Right renal cortex interstitium (tissue), 3 donors: ENCODE data around the gene LRRC3B. TPM values are rescaled to one million over a fixed set of nuclear protein-coding genes. Genes with fewer than 3 reads are reported as not detected.

Experiments used
- DNase-seq, 3 donors: peaks; one replicate each; pipeline ENCODE4 v3.0.0-alpha.2; 2013; ENCODE audit warnings: low read depth in 3 of 3, low spot score in 2 of 3
- polyA plus RNA-seq, 3 donors: library from polyadenylated mRNA; unstranded; fragments of 120-200 nt; gene quantifications; one replicate each; pipeline ENCODE4 v1.2.1, GENCODE V29; 2013; ENCODE audit not compliant: insufficient read length in 3 of 3

The LRRC3B gene
- polyA plus RNA-seq, 3 donors = 1.6 to 2.2 (median 2.1) TPM

GRCh38 chr3:26630669-26631389, 8.3 kb downstream of the LRRC3B start:
- DNase-seq = no peak

- DNase-seq = no peak
These were observed 8.8 kb downstream of the LRRC3B start for GRCh38 chr3:26631390-26631738.

- no peak for DNase-seq
These were observed 12.0 kb downstream of the LRRC3B start for GRCh38 chr3:26634601-26635000.

- no peak for DNase-seq
These were observed 13.6 kb downstream of the LRRC3B start for GRCh38 chr3:26636096-26636727.

- no peak for DNase-seq
These were observed 15.1 kb downstream of the LRRC3B start for GRCh38 chr3:26637698-26638097.

- no peak for DNase-seq
These were observed 15.5 kb downstream of the LRRC3B start for GRCh38 chr3:26638113-26638512.

GRCh38 chr3:26639339-26639738, 16.8 kb downstream of the LRRC3B start:
- DNase-seq = no peak

GRCh38 chr3:26647078-26647477, 24.5 kb downstream of the LRRC3B start:
- no peak for DNase-seq

- no peak for DNase-seq
These were observed 25.9 kb downstream of the LRRC3B start for GRCh38 chr3:26648461-26648860.

GRCh38 chr3:26652164-26652563, 29.6 kb downstream of the LRRC3B start:
- no peak for DNase-seq

- DNase-seq = no peak
These were observed 31.3 kb downstream of the LRRC3B start for GRCh38 chr3:26653811-26654425.

- no peak for DNase-seq
These were observed 32.7 kb downstream of the LRRC3B start for GRCh38 chr3:26655231-26655630.

GRCh38 chr3:26657348-26657976, 34.9 kb downstream of the LRRC3B start:
- DNase-seq = no peak

GRCh38 chr3:26668171-26668570, 45.6 kb downstream of the LRRC3B start:
- no peak for DNase-seq

GRCh38 chr3:26668696-26669095, 46.1 kb downstream of the LRRC3B start:
- DNase-seq = no peak

GRCh38 chr3:26675336-26675735, 52.8 kb downstream of the LRRC3B start:
- no peak for DNase-seq

GRCh38 chr3:26681632-26682031, 59.1 kb downstream of the LRRC3B start:
- DNase-seq = no peak

- no peak for DNase-seq
These were observed 59.8 kb downstream of the LRRC3B start for GRCh38 chr3:26682406-26682805.

- no peak for DNase-seq
These were observed 61.3 kb downstream of the LRRC3B start for GRCh38 chr3:26683902-26684301.

- DNase-seq = no peak
These were observed 64.9 kb downstream of the LRRC3B start for GRCh38 chr3:26687466-26687865.

- DNase-seq = no peak
These were observed 77.0 kb downstream of the LRRC3B start for GRCh38 chr3:26699553-26699952.

- no peak for DNase-seq
These were observed 80.9 kb downstream of the LRRC3B start for GRCh38 chr3:26703519-26703918.
